ENCODE data around the gene SEMA4C. TPM values are rescaled to one million over a fixed set of nuclear protein-coding genes. Genes with fewer than 3 reads are reported as not detected.

The SEMA4C gene
- total RNA-seq, 1 experiment from 2014 or later, result 40.2 TPM

GRCh38 chr2:96900237-96900636, 30.4 kb upstream of the SEMA4C start:
- BruUV-seq (replicated peaks), result no TSS peak
- intact Hi-C loops (cut with micrococcal nuclease; ENCODE audit: unreplicated experiment) (no loop called here), in situ Hi-C loops (cut with HindIII; ENCODE audit: low pct_unique_long_range_greater_than_20kb, low sequenced_read_pairs) (no loop called here)
- Histone ChIP-seq H3K9me3 (ENCODE audit: control insufficient read depth, insufficient read depth, low read depth, low read length) (no peaks in the 10 kb centered on the region), H3K27ac (ENCODE audit: low read length) (no peak overlapping the region), H3K4me3 (ENCODE audit: low read depth in 2 of 2, low read length in 2 of 2) (no peak overlapping the region), H3K36me3 (ENCODE audit: control insufficient read depth, insufficient read depth, low read length) (no peaks in the 10 kb centered on the region), H3K27me3 (ENCODE audit: control insufficient read depth, insufficient read depth, low read length) (no peaks in the 10 kb centered on the region), H3K4me1 (ENCODE audit: control insufficient read depth, insufficient read depth, low read length) (peaks cover 11% of the 10 kb centered on the region)
- TF ChIP-seq POLR2AphosphoS5 (IDR thresholded peaks at IDR 0.05; ENCODE audit: low read depth, low read length), result no peak
- no peak for TF ChIP-seq SIN3A (IDR thresholded peaks at IDR 0.05; ENCODE audit: borderline replicate concordance, insufficient read depth, low read depth, low read length)
- TF ChIP-seq TCF7L2 (IDR thresholded peaks at IDR 0.05; ENCODE audit: low read depth, low read length), result no peak
- TF ChIP-seq CTCF (IDR thresholded peaks at IDR 0.05), result no peak
- no peak for TF ChIP-seq REST (IDR thresholded peaks at IDR 0.05; ENCODE audit: insufficient read depth in 1 of 2, low read depth in 2 of 2, low read length in 1 of 2)
- DNase-seq (ENCODE audit: low read depth, low spot score) (no peak), ATAC-seq (no peak)
- CTCF ChIA-PET, result no interaction called here
- POLR2A ChIA-PET, result interaction anchor here (0.6 kb wide), 1 partner anchor 7 kb away, joined by 3 read pairs; no protein-coding TSS in a partner anchor

GRCh38 chr2:96899413-96899741, 29.5 kb upstream of the SEMA4C start:
- no TSS peak for BruUV-seq (replicated peaks)
- POLR2A ChIA-PET, result no interaction called here
- peaks cover 13% of the 10 kb centered on the region for H3K4me1 ChIP-seq (ENCODE audit: control insufficient read depth, insufficient read depth, low read length)

More at GRCh38 chr2:96899413-96899741, 29.5 kb upstream of the SEMA4C start:
- TF ChIP-seq TCF7L2 (IDR thresholded peaks at IDR 0.05; ENCODE audit: low read depth, low read length), result no peak
- TF ChIP-seq CTCF (IDR thresholded peaks at IDR 0.05), result no peak
- no peak for TF ChIP-seq REST (IDR thresholded peaks at IDR 0.05; ENCODE audit: insufficient read depth in 1 of 2, low read depth in 2 of 2, low read length in 1 of 2)
- no peak for TF ChIP-seq POLR2AphosphoS5 (IDR thresholded peaks at IDR 0.05; ENCODE audit: low read depth, low read length)
- no peak for TF ChIP-seq SIN3A (IDR thresholded peaks at IDR 0.05; ENCODE audit: borderline replicate concordance, insufficient read depth, low read depth, low read length)
- no peaks in the 10 kb centered on the region for H3K36me3 ChIP-seq (ENCODE audit: control insufficient read depth, insufficient read depth, low read length)
- ATAC-seq, result no peak
- no peaks in the 10 kb centered on the region for H3K27me3 ChIP-seq (ENCODE audit: control insufficient read depth, insufficient read depth, low read length)
- intact Hi-C loops (cut with micrococcal nuclease; ENCODE audit: unreplicated experiment) (no loop called here), in situ Hi-C loops (cut with HindIII; ENCODE audit: low pct_unique_long_range_greater_than_20kb, low sequenced_read_pairs) (no loop called here)
- CTCF ChIA-PET, result interaction anchor here (0.7 kb wide), 1 partner anchor 50 kb away, joined by 4 read pairs; no protein-coding TSS in a partner anchor
- no peak overlapping the region for H3K27ac ChIP-seq (ENCODE audit: low read length)
- no peak for DNase-seq (ENCODE audit: low read depth, low spot score)
- H3K9me3 ChIP-seq (ENCODE audit: control insufficient read depth, insufficient read depth, low read depth, low read length), result no peaks in the 10 kb centered on the region
- H3K4me3 ChIP-seq (ENCODE audit: low read depth in 2 of 2, low read length in 2 of 2), result no peak overlapping the region
